ENCODE data around the gene PDCL3.

- no peak for TF ChIP-seq NR2C2 (CRISPR knock-in tag; IDR thresholded peaks at IDR 0.05)
- TF ChIP-seq CTCF (IDR thresholded peaks at IDR 0.05) = no peak
- no peak for TF ChIP-seq OVOL2 (CRISPR knock-in tag; IDR thresholded peaks at IDR 0.05; ENCODE audit: borderline replicate concordance)
Measured at GRCh38 chr2:100589527-100589926, 26.7 kb downstream of the PDCL3 start.
